Liver (tissue), 3 donors: ENCODE data around the gene ZSCAN30.

Source experiments
- EGR1 ChIP-seq, 2 donors: IDR thresholded peaks; 2 replicates each; pipeline ENCODE4 v1.6.1; 2016 to 2018; ENCODE audit warnings: antibody characterized with exemption in 2 of 2, low read depth in 2 of 2
- JUND ChIP-seq, 2 donors: IDR thresholded peaks; 2 replicates each; pipeline ENCODE4 v1.6.1; 2016; ENCODE audit warnings: antibody characterized with exemption in 2 of 2
- NR2F2 ChIP-seq: IDR thresholded peaks from 2 replicates; pipeline ENCODE4 v1.6.1; 2016; ENCODE audit warnings: antibody characterized with exemption
- RAD21 ChIP-seq, 2 donors: IDR thresholded peaks; 2 replicates each; pipeline ENCODE4 v1.6.1; 2016; ENCODE audit warnings: antibody characterized with exemption in 2 of 2, mild to moderate bottlenecking in 2 of 2
- SP1 ChIP-seq: IDR thresholded peaks from 2 replicates; pipeline ENCODE4 v1.6.1; 2018; ENCODE audit warnings: antibody characterized with exemption, mild to moderate bottlenecking
- TAF1 ChIP-seq: conservative IDR thresholded peaks from 2 replicates; pipeline ENCODE4 v1.6.1; 2016; ENCODE audit warnings: antibody characterized with exemption, mild to moderate bottlenecking
- YY1 ChIP-seq: IDR thresholded peaks from 2 replicates; pipeline ENCODE4 v1.6.1; 2016; ENCODE audit warnings: antibody characterized with exemption, mild to moderate bottlenecking
- TF ChIP-seq, protein P1 (sequence below): fragments of 150-350 bp; IDR thresholded peaks from 2 replicates; pipeline ENCODE4 v1.5.1; 2017; ENCODE audit warnings: improper control_type of control experiment, low read depth, low read length; ENCODE audit not compliant: missing input control
- TF ChIP-seq, protein P2 (sequence below): IDR thresholded peaks from 2 replicates; pipeline ENCODE4 v1.6.1; 2016; ENCODE audit warnings: antibody characterized with exemption
- TF ChIP-seq, protein P3 (sequence below): IDR thresholded peaks from 2 replicates; pipeline ENCODE4 v1.6.1; 2016; ENCODE audit warnings: antibody characterized with exemption, mild to moderate bottlenecking
- TF ChIP-seq, protein P4 (sequence below): IDR thresholded peaks from 2 replicates; pipeline ENCODE4 v1.6.1; 2016; ENCODE audit warnings: antibody characterized with exemption
- donor health status: healthy.
- donor health status: healthy.

DNA sequence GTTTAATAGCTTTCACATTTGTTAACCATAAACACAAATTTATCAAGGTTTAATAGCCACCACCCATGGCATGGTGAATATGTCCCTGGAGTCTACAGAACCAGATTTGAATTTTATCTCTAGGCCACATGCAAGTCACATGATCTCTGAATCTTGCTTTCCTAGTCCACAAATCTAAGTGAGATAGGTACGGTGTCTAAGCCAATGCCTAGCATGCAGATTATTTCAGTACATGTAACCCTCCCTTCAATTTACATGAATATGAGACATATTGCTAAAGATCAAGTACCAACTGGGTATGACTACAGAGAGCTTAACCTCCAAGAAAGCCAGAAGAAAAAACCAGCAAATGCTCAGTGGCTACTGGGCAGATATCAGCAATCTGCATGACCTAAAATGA is 44.2 kb upstream of the ZSCAN30 start:
- TF ChIP-seq, protein P1, sequence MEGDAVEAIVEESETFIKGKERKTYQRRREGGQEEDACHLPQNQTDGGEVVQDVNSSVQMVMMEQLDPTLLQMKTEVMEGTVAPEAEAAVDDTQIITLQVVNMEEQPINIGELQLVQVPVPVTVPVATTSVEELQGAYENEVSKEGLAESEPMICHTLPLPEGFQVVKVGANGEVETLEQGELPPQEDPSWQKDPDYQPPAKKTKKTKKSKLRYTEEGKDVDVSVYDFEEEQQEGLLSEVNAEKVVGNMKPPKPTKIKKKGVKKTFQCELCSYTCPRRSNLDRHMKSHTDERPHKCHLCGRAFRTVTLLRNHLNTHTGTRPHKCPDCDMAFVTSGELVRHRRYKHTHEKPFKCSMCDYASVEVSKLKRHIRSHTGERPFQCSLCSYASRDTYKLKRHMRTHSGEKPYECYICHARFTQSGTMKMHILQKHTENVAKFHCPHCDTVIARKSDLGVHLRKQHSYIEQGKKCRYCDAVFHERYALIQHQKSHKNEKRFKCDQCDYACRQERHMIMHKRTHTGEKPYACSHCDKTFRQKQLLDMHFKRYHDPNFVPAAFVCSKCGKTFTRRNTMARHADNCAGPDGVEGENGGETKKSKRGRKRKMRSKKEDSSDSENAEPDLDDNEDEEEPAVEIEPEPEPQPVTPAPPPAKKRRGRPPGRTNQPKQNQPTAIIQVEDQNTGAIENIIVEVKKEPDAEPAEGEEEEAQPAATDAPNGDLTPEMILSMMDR: no peak
- TF ChIP-seq EGR1 (IDR thresholded peaks at IDR 0.05; ENCODE audit: low read depth in 2 of 2) (no peak), RAD21 (IDR thresholded peaks at IDR 0.05) (no peak), JUND (IDR thresholded peaks at IDR 0.05) (no peak), NR2F2 (no peak), SP1 (no peak), TAF1 (no peak), YY1 (no peak)
- TF ChIP-seq, protein P2, sequence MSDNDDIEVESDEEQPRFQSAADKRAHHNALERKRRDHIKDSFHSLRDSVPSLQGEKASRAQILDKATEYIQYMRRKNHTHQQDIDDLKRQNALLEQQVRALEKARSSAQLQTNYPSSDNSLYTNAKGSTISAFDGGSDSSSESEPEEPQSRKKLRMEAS: no peak
- TF ChIP-seq, protein P3, sequence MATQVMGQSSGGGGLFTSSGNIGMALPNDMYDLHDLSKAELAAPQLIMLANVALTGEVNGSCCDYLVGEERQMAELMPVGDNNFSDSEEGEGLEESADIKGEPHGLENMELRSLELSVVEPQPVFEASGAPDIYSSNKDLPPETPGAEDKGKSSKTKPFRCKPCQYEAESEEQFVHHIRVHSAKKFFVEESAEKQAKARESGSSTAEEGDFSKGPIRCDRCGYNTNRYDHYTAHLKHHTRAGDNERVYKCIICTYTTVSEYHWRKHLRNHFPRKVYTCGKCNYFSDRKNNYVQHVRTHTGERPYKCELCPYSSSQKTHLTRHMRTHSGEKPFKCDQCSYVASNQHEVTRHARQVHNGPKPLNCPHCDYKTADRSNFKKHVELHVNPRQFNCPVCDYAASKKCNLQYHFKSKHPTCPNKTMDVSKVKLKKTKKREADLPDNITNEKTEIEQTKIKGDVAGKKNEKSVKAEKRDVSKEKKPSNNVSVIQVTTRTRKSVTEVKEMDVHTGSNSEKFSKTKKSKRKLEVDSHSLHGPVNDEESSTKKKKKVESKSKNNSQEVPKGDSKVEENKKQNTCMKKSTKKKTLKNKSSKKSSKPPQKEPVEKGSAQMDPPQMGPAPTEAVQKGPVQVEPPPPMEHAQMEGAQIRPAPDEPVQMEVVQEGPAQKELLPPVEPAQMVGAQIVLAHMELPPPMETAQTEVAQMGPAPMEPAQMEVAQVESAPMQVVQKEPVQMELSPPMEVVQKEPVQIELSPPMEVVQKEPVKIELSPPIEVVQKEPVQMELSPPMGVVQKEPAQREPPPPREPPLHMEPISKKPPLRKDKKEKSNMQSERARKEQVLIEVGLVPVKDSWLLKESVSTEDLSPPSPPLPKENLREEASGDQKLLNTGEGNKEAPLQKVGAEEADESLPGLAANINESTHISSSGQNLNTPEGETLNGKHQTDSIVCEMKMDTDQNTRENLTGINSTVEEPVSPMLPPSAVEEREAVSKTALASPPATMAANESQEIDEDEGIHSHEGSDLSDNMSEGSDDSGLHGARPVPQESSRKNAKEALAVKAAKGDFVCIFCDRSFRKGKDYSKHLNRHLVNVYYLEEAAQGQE: no peak
- TF ChIP-seq, protein P4, sequence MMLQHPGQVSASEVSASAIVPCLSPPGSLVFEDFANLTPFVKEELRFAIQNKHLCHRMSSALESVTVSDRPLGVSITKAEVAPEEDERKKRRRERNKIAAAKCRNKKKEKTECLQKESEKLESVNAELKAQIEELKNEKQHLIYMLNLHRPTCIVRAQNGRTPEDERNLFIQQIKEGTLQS: no peak
